Posterior vena cava (tissue), 2 donors: ENCODE results near the gene STXBP2. TPM values are rescaled to one million over a fixed set of nuclear protein-coding genes. Genes with fewer than 3 reads are reported as not detected.
"Not testable (repeated sequence)": the region's sequence is repeated elsewhere in the genome, so short reads cannot be mapped to it uniquely, and the experiment has no call there.

Experiments
- DNase-seq: peaks from one replicate; pipeline ENCODE4 v3.0.0-alpha.2; 2020; ENCODE audit warnings: low spot score
- intact Hi-C, 2 donors: fragments of 100-400 bp; cut with DNase I; formaldehyde crosslinking; loops; one replicate each; pipeline versions ENCODE4 v1.14.1 to v1.14.2; 2022 to 2023
- total RNA-seq, 2 donors: library from RNA; stranded (reverse); fragmentation: NEBNext Ultra II Directional; extraction: Animal tissue kit (Norgen Biotek cat#: 25700); gene quantifications; one replicate each; pipeline ENCODE4 v1.2.1, GENCODE V29; 2021
- donor health status: DM: yes; HTN: yes; CAD: no.
- donor health status: DM: yes; HTN: yes; CAD: no.

The STXBP2 gene
- total RNA-seq, 2 donors from 2014 or later, result 22.5 to 32.4 TPM

GRCh38 chr19:7628589-7629311 lies 8.2 kb upstream of the STXBP2 start:
- no peak for DNase-seq
- intact Hi-C loops, result no loop called here

GRCh38 chr19:7629347-7630054 lies 7.4 kb upstream of the STXBP2 start, which contains the start of the genes PET100 and XAB2:
Gene PET100 (plus strand): TSS chr19:7629793. CDS start chr19:7629834, 41 bp downstream.
Gene XAB2 (minus strand): TSS chr19:7629545. CDS start chr19:7629527, 18 bp downstream.
- peak; percentile 98 for DNase-seq
- intact Hi-C loops, result no loop called here

- intact Hi-C loops, result no loop called here
Measured at GRCh38 chr19:7631577-7631976, 5.3 kb upstream of the STXBP2 start.

GRCh38 chr19:7632340-7633203 lies 4.3 kb upstream of the STXBP2 start:
- intact Hi-C loops, result no loop called here
- DNase-seq, result no peak

More at GRCh38 chr19:7631577-7631976, 5.3 kb upstream of the STXBP2 start:
- DNase-seq, result no peak

- intact Hi-C loops, result no loop called here
- no peak for DNase-seq
Measured at GRCh38 chr19:7633698-7634097, 3.2 kb upstream of the STXBP2 start, which contains the start of gene PCP2. Gene PCP2 (minus strand): TSS chr19:7633719. CDS start chr19:7633457, 262 bp downstream.

- no peak for DNase-seq
- intact Hi-C loops, result no loop called here
Measured at GRCh38 chr19:7635670-7636069, 1.2 kb upstream of the STXBP2 start.

GRCh38 chr19:7636317-7636690 lies 606 bp upstream of the STXBP2 start:
- intact Hi-C loops, result no loop called here
- no peak for DNase-seq

GRCh38 chr19:7637374-7638256 lies 705 bp downstream of the STXBP2 start:
- intact Hi-C loops, result no loop called here
- DNase-seq, result peak; percentile 89

GRCh38 chr19:7638802-7639465 lies 2.0 kb downstream of the STXBP2 start:
- DNase-seq, result no peak
- intact Hi-C loops, result no loop called here

- intact Hi-C loops, result no loop called here
- no peak for DNase-seq
Measured at GRCh38 chr19:7639863-7640348, 3.0 kb downstream of the STXBP2 start.

GRCh38 chr19:7640803-7641202 lies 3.9 kb downstream of the STXBP2 start:
- intact Hi-C loops, result no loop called here

GRCh38 chr19:7641290-7642276 lies 4.7 kb downstream of the STXBP2 start:
- intact Hi-C loops, result no loop called here
- DNase-seq, result no peak

More at GRCh38 chr19:7640803-7641202, 3.9 kb downstream of the STXBP2 start:
- DNase-seq, result no peak

- DNase-seq, result no peak
- intact Hi-C loops, result no loop called here
Measured at GRCh38 chr19:7642295-7643030, 5.6 kb downstream of the STXBP2 start.

- DNase-seq, result no peak
- intact Hi-C loops, result no loop called here
Measured at GRCh38 chr19:7643031-7643415, 6.1 kb downstream of the STXBP2 start.

- DNase-seq, intact Hi-C loops: not testable (repeated sequence)
Measured at GRCh38 chr19:7643629-7644549, 7.0 kb downstream of the STXBP2 start.
